Skeletal muscle satellite cell (primary cell): ENCODE measurements around the gene PEPD.

ENCODE experiments used
- H3K27me3 ChIP-seq: 2 replicates; pipeline ENCODE4 v1.7.0; 2013; ENCODE audit warnings: low read length; ENCODE audit not compliant: control insufficient read depth, insufficient read depth
- H3K36me3 ChIP-seq: 2 replicates; pipeline ENCODE4 v1.7.0; 2013; ENCODE audit warnings: mild to moderate bottlenecking, control low read depth, low read length; ENCODE audit not compliant: insufficient read depth
- H3K4me1 ChIP-seq: 2 replicates; pipeline ENCODE4 v1.7.0; 2013; ENCODE audit warnings: low read length; ENCODE audit not compliant: control insufficient read depth, insufficient read depth
- H3K4me2 ChIP-seq: 2 replicates; pipeline ENCODE4 v1.7.0; 2013; ENCODE audit warnings: mild to moderate bottlenecking, low read length
- H3K4me3 ChIP-seq: 2 replicates; pipeline ENCODE4 v1.7.0; 2013; ENCODE audit warnings: low read length
- H3K9ac ChIP-seq: 2 replicates; pipeline ENCODE4 v1.7.0; 2013; ENCODE audit warnings: mild to moderate bottlenecking, low read depth, low read length, moderate library complexity
- H3K9me3 ChIP-seq: replicated peaks from 2 replicates; pipeline ENCODE4 v1.7.0; 2013; ENCODE audit warnings: mild to moderate bottlenecking, control low read depth, low read length

PEPD gene

GRCh38 chr19:33510462-33511194 is 11.0 kb downstream of the PEPD start:
- no peaks in the 10 kb centered on the region for H3K9me3 ChIP-seq
- no peak overlapping the region for H3K4me3 ChIP-seq
- no peak overlapping the region for H3K4me2 ChIP-seq
- H3K27me3 ChIP-seq: no peaks in the 10 kb centered on the region
- peaks cover 4% of the 10 kb centered on the region for H3K36me3 ChIP-seq
- peaks cover 9% of the 10 kb centered on the region for H3K4me1 ChIP-seq
- H3K9ac ChIP-seq: no peak overlapping the region

DNA sequence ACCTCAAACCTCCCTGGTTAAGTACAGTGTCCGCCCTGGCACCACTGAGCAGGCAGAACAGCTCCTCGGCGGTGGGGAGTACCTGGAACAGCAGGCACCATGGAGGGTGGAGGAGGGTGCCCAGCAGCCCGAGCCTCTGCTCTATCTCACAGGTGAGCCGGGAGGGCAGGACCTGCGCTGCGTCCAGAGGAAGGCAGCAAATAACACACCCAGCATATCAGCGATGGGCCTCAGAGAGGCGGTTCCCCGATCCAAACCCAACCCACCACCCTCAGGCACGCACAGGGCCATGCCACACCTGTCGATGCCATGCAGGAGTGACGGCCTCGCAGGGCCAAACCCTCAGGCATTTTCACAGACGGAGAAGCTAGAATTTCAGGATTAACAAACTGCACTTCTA is 11.8 kb downstream of the PEPD start:
- Histone ChIP-seq H3K36me3 (peaks cover 4% of the 10 kb centered on the region), H3K4me3 (no peak overlapping the region), H3K9me3 (no peaks in the 10 kb centered on the region), H3K4me2 (no peak overlapping the region), H3K4me1 (peaks cover 1% of the 10 kb centered on the region), H3K27me3 (no peaks in the 10 kb centered on the region), H3K9ac (no peak overlapping the region)

- H3K9me3 ChIP-seq: no peaks in the 10 kb centered on the region
- no peak overlapping the region for H3K4me2 ChIP-seq
- H3K9ac ChIP-seq: no peak overlapping the region
- no peak overlapping the region for H3K4me3 ChIP-seq
- H3K4me1 ChIP-seq: no peaks in the 10 kb centered on the region
- H3K36me3 ChIP-seq: peaks cover 4% of the 10 kb centered on the region
- no peaks in the 10 kb centered on the region for H3K27me3 ChIP-seq
These were observed 12.5 kb downstream of the PEPD start for GRCh38 chr19:33508941-33509614.

GRCh38 chr19:33508431-33508830 is 13.2 kb downstream of the PEPD start:
- Histone ChIP-seq H3K9me3 (no peaks in the 10 kb centered on the region), H3K9ac (no peak overlapping the region), H3K4me3 (no peak overlapping the region), H3K36me3 (peaks cover 4% of the 10 kb centered on the region), H3K4me1 (no peaks in the 10 kb centered on the region), H3K27me3 (no peaks in the 10 kb centered on the region), H3K4me2 (no peak overlapping the region)

- Histone ChIP-seq H3K4me1 (no peaks in the 10 kb centered on the region), H3K4me2 (no peak overlapping the region), H3K27me3 (no peaks in the 10 kb centered on the region), H3K9ac (no peak overlapping the region), H3K4me3 (no peak overlapping the region), H3K36me3 (peaks cover 4% of the 10 kb centered on the region), H3K9me3 (no peaks in the 10 kb centered on the region)
These were observed 13.6 kb downstream of the PEPD start for GRCh38 chr19:33508009-33508408.

- H3K4me2 ChIP-seq: no peak overlapping the region
- no peaks in the 10 kb centered on the region for H3K27me3 ChIP-seq
- H3K9me3 ChIP-seq: no peaks in the 10 kb centered on the region
- H3K9ac ChIP-seq: no peak overlapping the region
- peaks cover 4% of the 10 kb centered on the region for H3K36me3 ChIP-seq
- no peak overlapping the region for H3K4me3 ChIP-seq
- H3K4me1 ChIP-seq: no peaks in the 10 kb centered on the region
These were observed 14.3 kb downstream of the PEPD start for GRCh38 chr19:33507021-33507956.

DNA sequence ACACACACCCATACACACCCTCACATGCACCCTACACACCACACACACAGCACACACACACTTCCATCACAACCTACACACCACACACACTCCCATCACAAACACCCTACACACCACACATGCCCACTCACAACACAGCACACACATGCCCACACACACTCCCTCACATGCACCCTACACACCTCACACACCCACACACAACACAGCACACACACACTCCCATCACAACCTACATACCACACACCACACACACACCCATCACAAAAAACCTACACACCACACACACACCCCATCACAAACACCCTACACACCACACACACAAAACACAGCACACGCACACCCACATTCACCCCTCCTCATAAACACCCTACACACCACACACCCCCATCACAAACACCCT is 15.1 kb downstream of the PEPD start:
- no peaks in the 10 kb centered on the region for H3K27me3 ChIP-seq
- H3K36me3 ChIP-seq: no peaks in the 10 kb centered on the region
- no peak overlapping the region for H3K9ac ChIP-seq
- no peak overlapping the region for H3K4me3 ChIP-seq
- no peaks in the 10 kb centered on the region for H3K4me1 ChIP-seq
- no peak overlapping the region for H3K4me2 ChIP-seq
- no peaks in the 10 kb centered on the region for H3K9me3 ChIP-seq

DNA sequence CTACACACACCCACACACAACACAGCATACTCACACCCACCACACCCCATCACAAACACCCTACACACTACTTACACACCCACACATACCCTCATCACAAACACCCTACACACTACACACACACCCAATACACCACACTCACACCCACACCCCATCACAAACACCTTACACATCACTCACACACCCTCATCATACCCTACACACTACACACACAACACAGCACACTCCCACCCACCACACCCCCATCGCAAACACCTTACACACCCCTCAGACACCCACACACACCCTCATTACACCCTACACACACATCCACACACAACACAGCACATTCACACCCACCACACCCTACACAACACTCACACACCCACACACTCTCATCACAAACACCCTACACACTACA is 15.8 kb downstream of the PEPD start:
- Histone ChIP-seq H3K9me3 (no peaks in the 10 kb centered on the region), H3K27me3 (no peaks in the 10 kb centered on the region), H3K4me2 (no peak overlapping the region), H3K4me3 (no peak overlapping the region), H3K36me3 (peaks cover 2% of the 10 kb centered on the region), H3K4me1 (no peaks in the 10 kb centered on the region), H3K9ac (no peak overlapping the region)

DNA sequence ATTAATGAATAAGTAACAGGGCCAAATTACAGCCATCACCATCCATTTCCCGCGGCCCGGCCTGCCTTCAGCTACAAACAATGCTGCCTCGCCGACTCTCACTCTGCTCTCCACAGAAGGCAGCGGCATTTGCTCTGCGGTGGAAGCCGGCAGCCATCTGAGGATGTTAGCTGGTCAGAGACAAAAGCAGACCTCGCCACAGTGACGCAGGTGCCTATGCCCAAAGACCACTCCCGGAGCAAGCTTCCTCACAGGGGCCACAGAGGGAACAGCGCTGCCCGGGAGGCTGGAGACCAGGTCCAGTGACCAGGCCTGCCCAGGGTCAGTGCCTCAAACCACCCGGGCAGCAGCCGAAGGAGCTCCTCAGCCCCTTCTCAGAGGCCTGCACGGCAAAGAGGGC is 16.4 kb downstream of the PEPD start:
- no peak overlapping the region for H3K4me3 ChIP-seq
- H3K4me1 ChIP-seq: no peaks in the 10 kb centered on the region
- no peaks in the 10 kb centered on the region for H3K9me3 ChIP-seq
- no peak overlapping the region for H3K9ac ChIP-seq
- no peak overlapping the region for H3K4me2 ChIP-seq
- H3K27me3 ChIP-seq: no peaks in the 10 kb centered on the region
- peaks cover 6% of the 10 kb centered on the region for H3K36me3 ChIP-seq

GRCh38 chr19:33504058-33504444 is 17.5 kb downstream of the PEPD start:
- Histone ChIP-seq H3K4me2 (no peak overlapping the region), H3K9ac (no peak overlapping the region), H3K4me3 (no peak overlapping the region), H3K9me3 (no peaks in the 10 kb centered on the region), H3K27me3 (no peaks in the 10 kb centered on the region), H3K4me1 (no peaks in the 10 kb centered on the region), H3K36me3 (peaks cover 8% of the 10 kb centered on the region)

DNA sequence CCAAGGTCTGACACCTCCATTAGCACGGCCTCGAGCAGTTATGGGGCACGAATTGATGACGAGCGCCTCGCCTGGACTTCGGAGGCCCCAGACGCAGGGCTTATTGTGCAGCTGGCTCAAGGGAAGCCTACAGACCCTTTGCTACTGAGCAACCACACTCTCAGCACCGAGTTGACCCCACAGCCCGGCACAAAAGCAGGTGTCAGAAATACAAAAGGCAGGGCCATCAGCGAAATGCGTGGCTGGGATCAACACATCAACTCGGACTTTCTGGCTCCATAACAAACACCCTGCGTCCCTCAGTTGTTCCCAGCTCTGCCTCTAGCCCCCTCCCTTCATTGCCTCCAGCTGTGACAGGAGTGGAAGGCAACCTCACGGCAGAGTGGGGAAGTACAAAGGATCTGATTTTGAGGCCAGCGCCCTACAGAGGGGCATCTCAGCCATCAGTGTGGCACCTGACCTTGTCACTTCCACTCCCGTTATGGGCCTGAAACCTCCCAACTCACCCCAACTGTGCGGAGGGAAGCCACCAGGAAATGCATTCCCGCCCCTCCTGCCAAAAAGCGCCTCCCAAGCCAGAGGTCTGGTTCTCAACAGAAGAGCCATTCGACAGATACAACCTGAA is 18.0 kb downstream of the PEPD start:
- Histone ChIP-seq H3K9ac (no peak overlapping the region), H3K4me3 (no peak overlapping the region), H3K9me3 (no peaks in the 10 kb centered on the region), H3K36me3 (peaks cover 11% of the 10 kb centered on the region), H3K27me3 (no peaks in the 10 kb centered on the region), H3K4me2 (no peak overlapping the region), H3K4me1 (no peaks in the 10 kb centered on the region)
